ENCODE data around the gene MGST3.
A peak's percentile ranks its signal among the peaks of the same experiment; 100 is the strongest.
"Not testable (repeated sequence)": the region's sequence is repeated elsewhere in the genome, so short reads cannot be mapped to it uniquely, and the experiment has no call there.

MGST3 gene

GRCh38 chr1:165659581-165659895 lies 28.5 kb downstream of the MGST3 start:
- DNase-seq: no peak

GRCh38 chr1:165661703-165662102 lies 30.7 kb downstream of the MGST3 start:
- DNase-seq: no peak

GRCh38 chr1:165662186-165662585 lies 31.2 kb downstream of the MGST3 start:
- no peak for DNase-seq

GRCh38 chr1:165666152-165666825 lies 35.3 kb downstream of the MGST3 start:
- DNase-seq: no peak

GRCh38 chr1:165668184-165668583 lies 37.1 kb downstream of the MGST3 start:
- DNase-seq: no peak

GRCh38 chr1:165671526-165671925 lies 40.5 kb downstream of the MGST3 start:
- DNase-seq: no peak

- no peak for DNase-seq
These were observed 43.6 kb downstream of the MGST3 start for GRCh38 chr1:165674599-165674998.

GRCh38 chr1:165675794-165676193 lies 44.8 kb downstream of the MGST3 start:
- DNase-seq: no peak

- peak; percentile 12 for DNase-seq
These were observed 47.5 kb downstream of the MGST3 start for GRCh38 chr1:165678509-165678908.

- no peak for DNase-seq
These were observed 48.4 kb downstream of the MGST3 start for GRCh38 chr1:165679282-165680036.

- no peak for DNase-seq
These were observed 49.3 kb downstream of the MGST3 start for GRCh38 chr1:165680303-165680702.

- not testable (repeated sequence) for DNase-seq
These were observed 49.7 kb downstream of the MGST3 start for GRCh38 chr1:165680773-165681172.

GRCh38 chr1:165683848-165684485 lies 52.9 kb downstream of the MGST3 start:
- DNase-seq: no peak

- DNase-seq: peak; percentile 28
These were observed 55.3 kb downstream of the MGST3 start for GRCh38 chr1:165686121-165686970.

GRCh38 chr1:165686971-165687433 lies 56.0 kb downstream of the MGST3 start:
- peak; percentile 38 for DNase-seq

- DNase-seq: no peak
These were observed 57.0 kb downstream of the MGST3 start for GRCh38 chr1:165688046-165688445.

- no peak for DNase-seq
These were observed 64.0 kb downstream of the MGST3 start for GRCh38 chr1:165695031-165695430.

- DNase-seq: no peak
These were observed 65.6 kb downstream of the MGST3 start for GRCh38 chr1:165696625-165697100.

- no peak for DNase-seq
These were observed 66.5 kb downstream of the MGST3 start for GRCh38 chr1:165697491-165697880.

- peak; percentile 94 for DNase-seq
These were observed 67.1 kb downstream of the MGST3 start, which contains the start of gene ALDH9A1 for GRCh38 chr1:165697881-165698760. Gene ALDH9A1, minus strand, starts transcription at chr1:165698562. Its CDS starts 4 bp downstream, at chr1:165698558.

GRCh38 chr1:165698761-165699052 lies 67.7 kb downstream of the MGST3 start:
- DNase-seq: no peak

GRCh38 chr1:165699577-165699976 lies 68.5 kb downstream of the MGST3 start:
- no peak for DNase-seq
